Lung (tissue), 12 donors: Measurements from ENCODE around the gene SLC16A4. TPM values are rescaled to one million over a fixed set of nuclear protein-coding genes. Genes with fewer than 3 reads are reported as not detected.

Source experiments
- ATAC-seq: fragments of 200-7000 bp; cut with Tn5 transposase; one replicate; pipeline ENCODE4 v1.9.1; 2020; ENCODE audit warnings: moderate number of reproducible peaks; ENCODE audit not compliant: insufficient read depth, low FRiP score
- DNase-seq, 3 donors: peaks; one replicate each; pipeline ENCODE4 v3.0.0-alpha.2; 2013 to 2017
- H3K27ac ChIP-seq, 2 donors: one replicate each; pipeline ENCODE4 v1.5.1; 2013; ENCODE audit warnings: mild to moderate bottlenecking in 2 of 2, moderate library complexity in 2 of 2, control low read depth in 1 of 2, inconsistent platforms in 1 of 2, low read depth in 1 of 2, low read length in 1 of 2
- H3K27me3 ChIP-seq, 3 donors: one replicate each; pipeline ENCODE4 v1.5.1; 2013; ENCODE audit warnings: low read length in 2 of 3; ENCODE audit not compliant: control insufficient read depth in 3 of 3, insufficient read depth in 3 of 3
- H3K36me3 ChIP-seq, 4 donors: one replicate each; pipeline ENCODE4 v1.5.1; 2013; ENCODE audit warnings: low read length in 4 of 4, mild to moderate bottlenecking in 1 of 4, moderate library complexity in 1 of 4; ENCODE audit not compliant: control insufficient read depth in 4 of 4, insufficient read depth in 4 of 4
- H3K4me1 ChIP-seq, 5 donors: one replicate each; pipeline ENCODE4 v1.5.1; 2013; ENCODE audit warnings: low read length in 5 of 5, mild to moderate bottlenecking in 2 of 5, moderate library complexity in 1 of 5; ENCODE audit not compliant: control insufficient read depth in 5 of 5, insufficient read depth in 5 of 5
- H3K4me3 ChIP-seq: one replicate; pipeline ENCODE4 v1.5.1; 2013; ENCODE audit warnings: mild to moderate bottlenecking, control low read depth, moderate library complexity
- H3K9ac ChIP-seq, 2 donors: one replicate each; pipeline ENCODE4 v1.5.1; 2013; ENCODE audit warnings: low read length in 2 of 2, control low read depth in 1 of 2; ENCODE audit not compliant: insufficient read depth in 1 of 2
- H3K9me3 ChIP-seq, 4 donors: one replicate each; pipeline ENCODE4 v1.5.1; 2013; ENCODE audit warnings: low read length in 3 of 4, mild to moderate bottlenecking in 1 of 4, moderate library complexity in 1 of 4; ENCODE audit not compliant: control insufficient read depth in 4 of 4, insufficient read depth in 3 of 4
- WGBS, 2 donors: extraction: QIAGEN DNeasy Blood & Tissue Kit; methylation state at CpG; one replicate each; pipeline ENCODE4 v1.1.7; 2013; 5-methylcytosine and 5-hydroxymethylcytosine counted together
- polyA plus RNA-seq, 2 donors: library from polyadenylated mRNA; stranded (reverse); fragments of 200-250 nt; gene quantifications; one replicate each; pipeline ENCODE4 v1.2.1, GENCODE V29; 2013
- total RNA-seq, 2 donors: library from RNA; depleted of rRNA in 1 of 2; stranded (reverse); fragments of >200 nt in 1 of 2; gene quantifications; one replicate each; pipeline ENCODE4 v1.2.1, GENCODE V29; 2014 to 2021
- TF ChIP-seq, protein P1 (sequence below): IDR thresholded peaks from 2 replicates; pipeline ENCODE4 v1.5.1; 2012; ENCODE audit warnings: mild to moderate bottlenecking; ENCODE audit errors: control extremely low read depth, extremely low read depth
- donor health status: control.
- donor health status: control.
- donor health status: Bipolar disorder and iron deficiency.
- donor health status: healthy.
- donor health status: DM: yes; HTN: yes; CAD: no.

Gene SLC16A4
- total and polyA plus RNA-seq, 4 donors: 4.6 to 12.0 (median 7.7) TPM

DNA sequence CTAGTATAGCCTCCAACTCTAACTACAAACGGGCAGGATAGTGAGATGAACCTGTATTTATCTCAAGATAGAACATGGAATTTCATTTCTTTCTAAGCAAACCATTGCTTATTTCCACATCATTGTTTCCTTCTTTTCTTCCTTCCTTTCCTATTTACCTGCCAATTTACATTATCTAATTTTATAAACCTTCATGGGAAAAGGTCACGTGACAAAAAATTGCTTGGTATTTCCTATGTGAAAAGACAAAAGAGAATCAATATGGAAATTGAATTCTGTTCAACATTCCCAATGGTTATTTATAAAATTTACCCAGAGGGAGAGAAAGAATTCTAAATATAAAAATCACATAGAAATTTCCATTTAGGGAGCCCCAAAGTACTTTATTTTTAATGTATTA is 74.1 kb downstream of the SLC16A4 start:
- ATAC-seq: no peak
- no peak for DNase-seq
- Histone ChIP-seq H3K27ac (no peak overlapping the region), H3K4me1 (peaks cover 0 to 4% (median 0%) of the 10 kb centered on the region in 5 donors), H3K27me3 (no peaks in the 10 kb centered on the region), H3K9me3 (no peaks in the 10 kb centered on the region), H3K9ac (no peak overlapping the region), H3K36me3 (no peaks in the 10 kb centered on the region), H3K4me3 (no peak overlapping the region)
- 78 to 83% methylated on average over 2 of the region's 2 CpGs for WGBS, 2 donors
- TF ChIP-seq, protein P1, sequence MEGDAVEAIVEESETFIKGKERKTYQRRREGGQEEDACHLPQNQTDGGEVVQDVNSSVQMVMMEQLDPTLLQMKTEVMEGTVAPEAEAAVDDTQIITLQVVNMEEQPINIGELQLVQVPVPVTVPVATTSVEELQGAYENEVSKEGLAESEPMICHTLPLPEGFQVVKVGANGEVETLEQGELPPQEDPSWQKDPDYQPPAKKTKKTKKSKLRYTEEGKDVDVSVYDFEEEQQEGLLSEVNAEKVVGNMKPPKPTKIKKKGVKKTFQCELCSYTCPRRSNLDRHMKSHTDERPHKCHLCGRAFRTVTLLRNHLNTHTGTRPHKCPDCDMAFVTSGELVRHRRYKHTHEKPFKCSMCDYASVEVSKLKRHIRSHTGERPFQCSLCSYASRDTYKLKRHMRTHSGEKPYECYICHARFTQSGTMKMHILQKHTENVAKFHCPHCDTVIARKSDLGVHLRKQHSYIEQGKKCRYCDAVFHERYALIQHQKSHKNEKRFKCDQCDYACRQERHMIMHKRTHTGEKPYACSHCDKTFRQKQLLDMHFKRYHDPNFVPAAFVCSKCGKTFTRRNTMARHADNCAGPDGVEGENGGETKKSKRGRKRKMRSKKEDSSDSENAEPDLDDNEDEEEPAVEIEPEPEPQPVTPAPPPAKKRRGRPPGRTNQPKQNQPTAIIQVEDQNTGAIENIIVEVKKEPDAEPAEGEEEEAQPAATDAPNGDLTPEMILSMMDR: no peak

Other genes with a start within 250 kb of the SLC16A4 start
- under 1 TPM; 0.03 to 0.09 TPM for gene SLC6A17, start 240.5 kb downstream of the SLC16A4 start, total RNA-seq
- gene SLC6A17, start 240.5 kb downstream of the SLC16A4 start, polyA plus RNA-seq: under 1 TPM; 0.02 to 0.03 TPM
- 1 to 10 TPM; 3.8 to 9.2 TPM for gene KCNC4, start 180.7 kb downstream of the SLC16A4 start, total RNA-seq
- 1 to 10 TPM; 3.1 to 3.2 TPM for gene KCNC4, start 180.7 kb downstream of the SLC16A4 start, polyA plus RNA-seq
- gene RBM15, start 51.6 kb downstream of the SLC16A4 start, total RNA-seq: 10 to 100 TPM; 25.5 to 55.4 TPM
- gene RBM15, start 51.6 kb downstream of the SLC16A4 start, polyA plus RNA-seq: 1 to 10 TPM; 3.6 to 4.8 TPM
- gene LAMTOR5, start 16.7 kb upstream of the SLC16A4 start, total RNA-seq: 100 to 1,000 TPM in 1 of 2 donors, 10 to 100 TPM in 1; 45.6 to 115 TPM
- 100 to 1,000 TPM; 369 to 427 TPM for gene LAMTOR5, start 16.7 kb upstream of the SLC16A4 start, polyA plus RNA-seq
- gene PROK1, start 60.1 kb upstream of the SLC16A4 start, total RNA-seq: not detected
- under 1 TPM; 0.05 to 0.22 TPM for gene PROK1, start 60.1 kb upstream of the SLC16A4 start, polyA plus RNA-seq
- not detected for gene KCNA10, start 128.1 kb upstream of the SLC16A4 start, total RNA-seq
- gene KCNA10, start 128.1 kb upstream of the SLC16A4 start, polyA plus RNA-seq: not detected
- under 1 TPM; 0.25 to 0.68 TPM for gene KCNA2, start 215.3 kb upstream of the SLC16A4 start, total RNA-seq
- under 1 TPM; 0.02 to 0.06 TPM for gene KCNA2, start 215.3 kb upstream of the SLC16A4 start, polyA plus RNA-seq